ENCODE measurements around the gene VPS36.
"Not testable (repeated sequence)": the region's sequence is repeated elsewhere in the genome, so short reads cannot be mapped to it uniquely, and the experiment has no call there.

Gene VPS36, protein sequence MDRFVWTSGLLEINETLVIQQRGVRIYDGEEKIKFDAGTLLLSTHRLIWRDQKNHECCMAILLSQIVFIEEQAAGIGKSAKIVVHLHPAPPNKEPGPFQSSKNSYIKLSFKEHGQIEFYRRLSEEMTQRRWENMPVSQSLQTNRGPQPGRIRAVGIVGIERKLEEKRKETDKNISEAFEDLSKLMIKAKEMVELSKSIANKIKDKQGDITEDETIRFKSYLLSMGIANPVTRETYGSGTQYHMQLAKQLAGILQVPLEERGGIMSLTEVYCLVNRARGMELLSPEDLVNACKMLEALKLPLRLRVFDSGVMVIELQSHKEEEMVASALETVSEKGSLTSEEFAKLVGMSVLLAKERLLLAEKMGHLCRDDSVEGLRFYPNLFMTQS

DNA sequence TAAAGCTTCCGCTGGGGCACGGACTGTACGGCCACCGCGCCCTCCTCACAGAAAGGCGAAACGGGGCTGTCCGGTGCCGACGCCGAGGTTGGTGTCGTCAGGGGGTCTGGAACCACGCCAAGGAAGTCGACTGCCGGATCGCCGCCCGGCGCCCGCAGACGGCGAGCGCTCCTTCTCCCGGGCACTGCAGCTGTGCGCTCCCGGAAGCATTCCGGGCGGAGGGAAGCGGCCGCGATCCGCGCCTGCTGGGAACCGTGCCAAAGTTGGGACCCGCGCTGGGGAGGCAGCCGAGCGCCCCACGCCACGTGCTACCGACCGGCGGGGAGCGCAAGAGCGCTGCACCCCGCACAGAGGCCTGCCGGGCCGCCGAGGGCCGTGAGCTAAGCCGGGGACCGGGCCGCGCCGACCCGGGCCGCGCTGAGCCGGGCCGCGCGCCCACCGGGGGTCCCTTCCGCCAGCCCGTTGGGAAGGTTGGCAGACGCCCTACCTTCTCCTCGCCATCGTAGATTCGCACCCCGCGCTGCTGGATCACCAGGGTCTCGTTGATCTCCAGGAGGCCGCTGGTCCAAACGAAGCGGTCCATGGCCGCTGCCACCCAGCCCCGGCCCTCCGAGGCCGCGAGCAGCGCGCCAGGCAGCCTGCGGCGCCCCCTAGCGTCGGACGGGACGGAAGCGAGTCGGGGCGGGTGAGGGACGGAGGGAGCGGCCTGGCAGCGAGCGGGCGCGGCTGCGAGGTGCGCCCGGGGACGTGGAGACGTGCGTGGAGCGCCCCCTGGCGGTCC is at the start of gene VPS36:
VPS36 (minus strand) TSS at position 623 of the 781 bp plus-strand sequence; CDS start at position 583, 40 bp downstream.
- DNase-seq, result peak; percentile 95

DNA sequence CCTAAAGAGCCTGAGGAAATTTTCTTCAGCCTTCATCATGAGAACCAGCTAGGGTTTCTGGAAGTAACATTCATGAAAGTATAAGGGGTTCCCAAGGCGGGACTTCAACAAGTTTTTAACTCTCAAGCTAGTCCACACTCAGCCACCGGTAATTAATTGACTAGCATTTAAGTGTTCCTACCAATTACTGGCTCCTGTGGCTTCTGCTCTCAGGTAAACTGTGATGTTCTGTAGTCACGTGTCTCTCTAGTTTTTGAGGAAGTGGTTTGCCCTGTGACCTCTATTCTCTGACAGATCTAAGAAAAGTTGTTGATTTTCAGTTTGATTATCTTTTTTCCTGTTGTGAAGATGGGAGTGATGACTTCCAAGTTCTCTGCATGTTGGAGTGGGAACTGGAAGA is 47.5 kb upstream of the VPS36 start:
- DNase-seq, result not testable (repeated sequence)

DNA sequence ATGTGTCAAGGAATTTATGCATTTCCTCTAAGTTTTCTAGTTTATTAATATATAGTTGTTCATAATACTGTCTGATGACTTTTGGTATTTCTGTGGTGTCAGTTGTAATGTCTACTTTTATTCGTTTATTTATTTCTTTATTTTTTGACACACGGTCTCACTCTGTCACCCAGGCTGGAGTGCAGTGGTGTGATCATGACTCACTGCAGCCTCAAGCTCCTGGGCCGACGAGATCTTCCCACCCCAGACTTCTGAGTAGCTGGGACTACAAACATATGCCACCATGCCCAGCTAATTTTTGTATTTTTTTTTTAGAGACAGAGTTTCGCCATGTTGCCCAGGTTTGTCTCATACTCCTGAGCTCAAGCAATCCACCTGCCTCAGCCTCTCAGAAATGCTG is 43.8 kb upstream of the VPS36 start:
- not testable (repeated sequence) for DNase-seq

DNA sequence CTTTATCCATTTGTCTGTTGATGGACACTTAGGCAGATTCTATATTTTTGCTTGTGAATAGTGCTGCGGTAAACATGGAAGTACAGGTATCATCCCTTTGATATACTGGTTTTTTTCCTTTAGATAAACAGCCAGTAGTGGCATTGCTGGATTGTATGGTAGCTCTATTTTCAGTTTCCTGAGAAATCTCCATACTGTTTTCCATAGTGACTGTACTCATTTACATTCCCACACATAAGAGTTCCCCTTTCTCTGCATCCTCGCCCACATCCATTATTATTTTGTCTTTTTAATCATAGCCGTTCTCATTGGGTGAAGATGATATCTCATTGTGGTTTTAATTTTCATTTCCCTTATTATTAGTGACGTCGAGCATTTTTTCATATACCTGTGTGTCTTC is 40.6 kb upstream of the VPS36 start:
- DNase-seq, result not testable (repeated sequence)

DNA sequence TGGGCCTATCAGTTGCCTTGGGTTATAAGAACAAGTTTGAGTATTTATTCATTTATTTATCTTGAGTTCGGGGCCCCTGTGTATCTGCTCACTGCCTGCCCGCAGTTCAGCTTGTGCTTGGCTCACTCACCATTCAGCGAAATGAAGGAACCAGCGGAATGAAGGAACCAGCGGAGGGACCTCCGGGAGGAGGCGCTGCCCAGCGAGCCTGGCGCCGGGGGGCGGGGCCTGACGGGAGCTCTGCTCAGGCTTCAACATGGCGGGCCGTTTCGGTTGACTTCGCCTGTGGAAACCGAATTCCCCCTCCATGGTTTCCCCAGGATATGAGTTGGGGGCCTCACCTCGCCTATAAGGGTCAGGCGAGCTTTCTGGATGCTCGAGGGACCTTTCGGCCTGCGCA is 38.3 kb upstream of the VPS36 start:
- DNase-seq, result not testable (repeated sequence)

DNA sequence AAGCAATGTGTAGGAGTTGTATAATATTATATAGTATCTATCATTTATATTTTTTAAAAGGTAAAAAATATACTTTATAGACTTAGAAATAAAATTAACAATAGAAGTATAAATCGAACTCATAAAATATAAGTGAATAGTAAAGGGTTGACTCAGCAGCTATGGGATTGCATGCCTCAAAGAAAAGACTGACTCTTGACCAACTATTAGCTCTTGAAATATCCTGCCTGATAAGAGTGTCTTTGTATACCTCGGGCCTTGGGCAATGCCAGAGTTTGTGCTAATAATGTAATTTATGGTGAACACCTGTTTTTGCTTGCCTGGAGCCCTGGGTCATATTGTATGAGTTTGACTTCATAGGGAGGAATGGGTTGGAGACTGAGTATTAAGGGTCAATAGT is 36.6 kb upstream of the VPS36 start:
- not testable (repeated sequence) for DNase-seq

DNA sequence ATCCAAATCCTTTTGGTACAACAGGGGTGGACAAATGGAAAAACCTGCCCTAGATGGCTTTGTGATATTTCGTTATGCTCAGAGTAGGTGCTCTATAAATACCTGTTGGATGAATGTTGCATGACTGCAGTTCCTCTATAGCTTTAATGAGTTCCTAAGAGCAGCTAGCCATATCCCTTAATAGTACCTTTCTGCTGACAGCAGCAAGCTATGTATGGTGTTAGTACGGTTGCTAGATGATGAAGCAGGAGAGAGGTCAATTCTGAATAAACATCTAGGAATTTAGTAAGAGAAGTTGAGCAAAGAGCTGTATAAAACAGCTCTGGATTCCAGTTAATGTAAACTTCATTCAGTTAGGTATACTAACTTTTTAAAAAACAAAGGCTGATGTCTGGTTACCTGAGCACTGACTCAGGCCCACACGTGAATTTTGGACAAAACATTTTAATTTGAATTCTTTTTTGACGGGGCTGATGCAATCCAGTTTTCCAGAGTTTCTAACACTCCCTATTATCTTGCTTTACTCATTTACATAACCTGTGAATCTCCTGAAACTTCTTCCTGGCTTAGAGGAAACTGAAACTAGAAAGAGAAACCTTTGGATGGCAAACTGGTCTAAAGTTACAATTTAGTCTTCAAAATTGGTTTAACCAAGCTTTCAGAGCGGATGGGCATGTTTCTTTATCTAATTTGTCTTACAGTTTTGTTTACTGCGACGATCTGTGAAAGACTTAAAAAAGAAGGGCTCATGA is 30.4 kb upstream of the VPS36 start:
- not testable (repeated sequence) for DNase-seq

DNA sequence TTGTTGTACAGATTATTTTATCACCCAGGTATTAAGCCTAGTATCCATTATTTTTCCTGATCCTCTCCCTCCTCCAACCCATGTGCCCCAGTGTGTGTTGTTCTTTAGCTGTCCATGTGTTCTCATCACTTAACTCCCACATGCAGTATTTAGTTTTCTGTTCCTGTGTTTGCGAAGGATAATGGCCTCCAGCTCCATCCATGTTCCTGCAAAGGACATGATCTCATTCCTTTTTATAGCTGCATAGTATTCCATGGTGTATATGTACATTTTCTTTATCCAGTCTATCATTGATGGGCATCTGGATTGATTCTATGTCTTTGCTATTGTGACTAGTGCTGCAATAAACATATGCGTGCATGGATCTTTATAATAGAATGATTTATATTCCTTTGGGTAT is 18.1 kb upstream of the VPS36 start:
- DNase-seq, result not testable (repeated sequence)

DNA sequence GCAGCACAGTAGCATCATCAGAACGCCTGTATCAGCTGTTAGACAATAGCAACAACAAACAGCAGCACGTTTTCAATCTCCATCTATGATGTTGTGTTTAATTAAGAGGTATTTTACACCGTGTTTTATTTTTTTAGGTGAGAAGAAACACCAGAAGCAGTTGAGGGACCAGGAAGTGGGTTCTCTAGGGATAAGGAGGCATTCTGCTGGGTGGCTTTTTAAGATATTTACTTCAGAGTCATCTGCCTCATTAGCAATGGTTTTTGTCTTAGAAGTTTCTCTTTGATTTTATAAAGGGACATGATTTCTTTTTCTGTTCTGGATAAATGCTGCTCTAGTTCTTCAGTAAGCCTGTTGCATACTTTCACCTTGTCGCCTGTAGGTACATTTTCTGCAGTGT is 13.1 kb upstream of the VPS36 start:
- no peak for DNase-seq

DNA sequence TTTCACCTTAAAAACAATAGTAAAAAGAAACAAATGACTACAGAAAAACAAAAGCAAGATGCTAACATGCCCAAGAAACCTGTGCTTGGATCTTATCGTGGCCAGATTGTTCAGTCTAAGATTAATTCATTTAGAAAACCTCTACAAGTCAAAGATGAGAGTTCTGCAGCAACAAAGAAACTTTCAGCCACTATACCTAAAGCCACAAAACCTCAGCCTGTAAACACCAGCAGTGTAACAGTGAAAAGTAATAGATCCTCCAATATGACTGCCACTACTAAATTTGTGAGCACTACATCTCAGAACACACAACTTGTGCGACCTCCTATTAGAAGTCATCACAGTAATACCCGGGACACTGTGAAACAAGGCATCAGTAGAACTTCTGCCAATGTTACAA is 10.8 kb upstream of the VPS36 start:
- no peak for DNase-seq

DNA sequence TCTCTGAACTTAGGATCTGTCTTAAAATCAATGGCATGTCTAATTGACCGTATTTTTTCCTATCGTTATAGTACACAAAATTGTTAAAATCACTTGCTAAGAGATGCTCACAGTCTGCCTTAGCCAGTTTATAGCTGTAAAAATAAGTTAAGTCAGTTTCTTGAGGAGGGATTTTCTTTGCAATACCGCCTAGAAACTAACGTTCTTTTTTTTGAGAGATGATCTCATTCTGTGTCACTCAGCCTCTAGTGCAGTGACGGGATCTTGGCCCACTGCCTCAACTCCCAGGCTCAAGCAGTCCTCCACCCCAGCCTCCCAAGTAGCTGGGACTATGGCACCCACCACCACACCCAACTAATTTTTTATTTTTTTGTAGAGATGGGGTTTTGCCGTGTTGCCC is 9.2 kb upstream of the VPS36 start:
- DNase-seq, result no peak

DNA sequence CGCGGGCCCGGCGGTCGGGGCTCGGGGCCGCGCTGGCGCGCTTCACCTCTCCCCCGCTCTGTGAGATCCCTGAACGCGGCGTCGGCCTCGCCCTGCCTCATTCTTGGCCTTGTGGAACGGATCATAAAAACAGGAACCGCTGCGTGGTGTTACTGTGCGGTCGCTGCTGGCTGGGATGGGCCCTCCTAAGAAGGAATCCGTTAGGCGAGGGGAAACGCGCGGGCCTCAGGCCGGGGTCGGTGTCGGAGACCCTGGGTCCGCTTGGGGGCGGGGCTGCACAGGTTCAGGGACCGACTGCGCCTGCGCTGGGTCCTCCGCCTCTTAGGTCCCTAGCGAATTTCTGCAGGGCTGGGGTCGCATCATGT is 5.2 kb upstream of the VPS36 start:
- DNase-seq, result peak; percentile 83

DNA sequence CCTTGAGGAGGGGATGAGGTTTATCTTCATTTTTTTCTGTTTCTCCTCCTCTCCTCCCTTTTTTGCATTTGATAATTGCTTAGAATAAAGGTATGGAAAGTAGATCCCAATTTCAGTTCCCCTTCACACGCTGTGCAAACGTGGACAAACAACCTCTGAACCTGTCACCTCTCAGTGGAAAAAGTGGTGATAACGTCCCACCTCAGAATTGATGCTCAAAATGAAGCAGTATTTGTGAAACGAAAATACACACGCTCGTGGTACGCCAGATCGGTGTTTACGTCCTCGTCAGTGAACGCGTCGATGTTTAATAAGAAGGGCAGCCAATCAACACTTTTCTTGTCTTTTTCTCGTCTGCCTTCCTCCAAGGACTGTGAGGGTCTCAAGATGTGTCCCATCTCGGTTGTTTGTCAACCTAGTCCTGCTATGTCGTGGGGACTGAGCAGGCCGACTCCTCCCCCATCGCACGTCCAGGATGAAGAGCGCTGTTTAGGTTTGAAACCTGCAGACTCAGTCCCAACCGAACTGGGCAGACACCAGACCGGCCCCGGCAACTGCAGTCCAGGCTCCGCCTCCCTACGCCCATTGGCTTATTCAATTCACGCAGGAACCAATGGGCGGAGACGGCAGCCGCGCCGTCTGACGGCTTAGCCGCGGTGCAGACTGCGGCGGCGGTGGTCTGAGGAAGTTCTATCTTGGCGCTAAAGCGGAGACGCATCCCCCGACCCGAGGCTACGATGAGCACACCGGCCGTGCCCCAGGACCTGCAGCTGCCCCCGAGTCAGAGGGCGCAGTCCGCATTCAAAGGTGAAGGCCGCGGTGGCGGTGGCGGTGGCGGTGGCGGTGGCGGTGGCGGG is 4.6 kb upstream of the VPS36 start, which contains the start of gene CKAP2:
CKAP2 (plus strand) TSS at position 659 of the 857 bp plus-strand sequence; CDS start at position 738, 79 bp downstream.
- peak; percentile 94 for DNase-seq

DNA sequence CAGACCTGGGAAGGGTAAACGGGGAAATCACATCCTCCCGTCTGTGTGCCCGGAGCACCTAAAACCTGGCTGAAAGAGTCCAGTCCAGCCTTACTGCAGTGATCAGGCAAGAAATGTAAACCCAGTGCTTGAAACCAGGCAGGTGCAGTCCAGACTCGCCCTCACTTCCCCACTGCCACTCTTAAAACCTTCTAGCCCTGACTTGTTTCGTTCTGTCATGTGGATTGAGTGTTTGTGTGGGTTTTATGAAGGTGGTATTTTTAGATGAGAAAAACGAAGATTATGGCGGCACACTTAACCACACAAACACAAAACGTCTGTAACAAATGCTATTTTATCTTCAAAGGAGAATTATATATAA is 4.0 kb upstream of the VPS36 start:
- DNase-seq, result no peak

DNA sequence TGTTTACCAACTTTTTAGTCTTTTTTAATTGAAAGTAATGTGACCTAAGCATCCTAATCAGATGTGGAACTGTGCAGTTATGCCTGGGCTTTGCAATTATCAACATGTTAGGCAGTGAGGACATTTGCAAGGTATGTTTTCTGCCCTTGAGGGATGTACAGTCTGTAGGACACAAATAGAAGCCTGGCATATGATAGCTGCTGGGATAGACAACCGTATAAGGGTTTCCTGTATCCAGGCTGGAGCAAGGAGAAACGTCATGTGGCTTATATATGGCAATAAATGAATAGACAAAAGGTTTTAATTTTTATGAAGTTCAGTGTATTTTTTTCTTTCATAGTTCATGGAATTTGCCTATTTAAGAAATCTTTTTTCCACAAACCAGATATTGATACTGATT is 2.0 kb upstream of the VPS36 start:
- DNase-seq, result no peak

DNA sequence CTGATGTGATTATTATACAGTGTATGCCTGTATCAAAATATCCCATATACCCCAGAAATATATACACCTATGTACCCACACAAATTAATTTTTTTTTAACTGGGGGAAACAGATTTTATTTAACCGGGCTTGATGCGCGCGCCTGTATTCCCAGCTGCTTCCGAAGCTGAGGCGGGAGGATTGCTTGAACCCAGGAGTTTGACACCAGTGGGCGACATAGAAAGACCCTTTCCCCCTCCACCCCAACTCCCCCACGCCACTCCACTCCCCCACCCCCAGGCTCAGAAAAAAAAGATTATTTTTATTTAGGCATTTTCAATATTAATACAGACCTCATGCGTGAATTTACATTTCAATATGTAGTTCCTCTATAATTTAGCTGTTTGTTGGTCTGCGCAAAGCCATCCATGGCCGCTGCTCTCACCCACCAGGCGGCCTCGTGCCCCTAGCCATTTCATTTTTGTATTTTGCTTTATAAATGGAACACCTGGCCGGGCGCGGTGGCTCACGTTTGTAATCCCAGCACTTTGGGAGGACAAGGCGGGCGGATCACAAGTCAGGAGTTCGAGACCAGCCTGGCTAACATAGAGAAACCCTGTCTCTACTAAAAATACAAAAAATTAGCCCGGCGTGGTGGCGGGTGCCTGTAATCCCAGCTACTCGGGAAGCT is 836 bp upstream of the VPS36 start:
- DNase-seq, result no peak

DNA sequence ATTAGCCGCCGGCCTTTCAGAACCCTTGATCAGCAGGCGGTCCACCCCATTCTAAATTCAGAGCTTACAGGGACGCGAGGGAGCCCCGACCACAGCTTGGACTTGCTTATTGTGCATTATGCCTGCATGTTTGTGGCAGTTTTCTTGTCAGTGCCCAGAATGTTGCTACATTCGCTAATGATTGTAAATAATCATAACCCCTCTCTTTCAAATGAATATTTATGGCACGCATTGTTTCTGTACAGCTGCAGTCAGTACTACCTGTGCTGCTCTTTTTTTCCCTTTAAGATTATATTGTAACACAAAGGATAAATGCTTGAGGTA is 321 bp upstream of the VPS36 start:
- no peak for DNase-seq

DNA sequence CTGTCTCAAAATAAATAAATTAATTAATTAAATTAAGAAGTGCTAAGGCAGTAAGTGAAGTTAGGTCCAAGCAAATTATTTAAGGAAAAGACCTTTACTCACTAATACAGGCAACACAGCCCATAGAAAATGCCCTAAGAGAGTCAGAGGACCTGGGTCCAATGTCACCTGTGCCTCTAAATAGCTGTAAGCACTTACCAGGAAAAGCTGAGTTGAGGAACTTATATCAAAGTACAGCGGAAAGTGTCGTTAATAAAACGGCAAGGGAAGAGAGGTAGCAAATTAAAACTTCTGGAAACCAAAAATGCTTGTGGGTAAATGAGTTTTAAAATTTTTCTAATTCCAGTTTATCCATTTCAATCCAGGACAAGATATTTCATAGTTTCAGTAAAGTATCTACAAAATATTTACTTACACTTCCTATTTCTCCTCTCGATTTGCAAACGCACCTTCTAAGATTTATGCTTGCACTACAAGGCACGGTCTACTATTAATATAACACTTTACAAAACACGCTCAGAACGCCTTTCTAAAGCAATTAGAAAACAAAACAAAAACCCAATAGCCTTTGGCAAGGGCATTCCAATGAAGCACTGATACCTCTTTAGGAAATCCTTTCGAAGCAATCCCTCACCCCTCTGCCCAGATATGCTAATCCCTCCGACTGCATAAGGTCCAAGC is 963 bp downstream of the VPS36 start:
- DNase-seq, result no peak

DNA sequence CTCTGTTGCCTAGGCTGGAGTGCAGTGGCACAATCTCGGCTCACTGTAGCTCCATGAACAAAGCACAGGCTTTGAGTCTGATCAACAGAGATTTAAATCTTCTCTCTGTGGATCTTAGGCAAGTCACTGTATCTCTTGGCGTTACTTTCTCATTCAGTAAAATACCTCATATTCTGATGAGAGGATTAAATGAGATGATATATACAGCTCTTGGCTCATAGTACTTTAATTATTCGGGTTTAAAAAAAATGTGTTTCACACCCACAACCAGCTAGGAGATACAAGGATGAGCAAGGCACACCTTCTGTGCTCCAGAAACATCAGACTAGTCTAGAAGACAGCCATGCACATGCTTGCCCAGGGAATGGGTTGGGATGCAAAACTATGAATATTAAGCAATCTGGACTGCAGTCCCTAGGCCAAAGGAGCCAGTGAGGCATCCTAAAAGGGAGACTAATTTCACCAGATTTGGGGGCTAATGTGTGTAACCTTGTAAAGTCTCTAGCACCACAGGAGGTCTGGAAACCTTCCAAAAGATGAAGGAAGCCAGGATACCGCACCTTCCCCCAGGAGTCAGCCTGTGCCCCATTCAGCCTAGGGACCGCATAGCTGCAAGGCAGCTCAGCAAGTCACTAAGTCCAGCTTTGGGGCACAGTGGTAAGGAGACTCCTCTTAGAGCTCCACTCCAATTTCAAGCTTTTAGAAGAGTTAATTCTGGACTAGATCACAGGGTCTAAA is 2.5 kb downstream of the VPS36 start:
- no peak for DNase-seq

DNA sequence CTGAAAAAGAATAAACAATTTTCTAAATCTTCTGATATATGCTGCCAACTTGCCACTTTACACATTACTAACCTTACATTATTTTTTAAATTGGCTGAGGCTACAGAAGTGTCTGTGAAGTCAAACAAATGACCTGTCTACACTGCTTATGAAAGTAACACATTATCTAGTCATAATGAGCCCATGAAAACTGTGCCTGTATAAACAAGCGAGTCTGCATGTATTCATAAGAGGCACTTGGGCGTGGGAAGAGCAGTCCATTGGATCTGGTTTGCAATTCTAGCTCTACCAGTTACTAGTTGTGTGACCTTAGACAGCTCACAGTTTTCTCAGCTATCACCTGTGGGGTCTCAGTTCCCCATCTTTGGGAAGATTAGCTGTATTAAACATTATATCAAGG is 3.1 kb downstream of the VPS36 start:
- DNase-seq, result no peak

DNA sequence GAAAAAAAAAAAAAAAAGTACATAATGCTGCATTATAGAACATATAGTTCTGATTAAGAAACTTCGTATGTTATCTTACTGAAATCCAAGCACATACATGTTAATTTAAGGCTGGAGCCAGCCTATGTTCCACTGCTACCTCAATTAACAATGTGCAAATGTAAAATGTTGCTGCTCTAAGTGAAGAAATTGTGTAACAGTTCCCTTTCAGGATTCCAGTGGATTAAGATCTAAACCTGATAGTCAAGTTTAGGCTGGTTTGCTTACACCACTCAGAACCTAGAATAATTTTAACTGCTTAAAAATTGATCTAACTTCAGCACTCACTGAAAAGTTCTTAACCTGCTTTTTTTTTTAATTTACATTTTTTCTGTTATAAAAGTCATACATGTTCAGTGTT is 4.2 kb downstream of the VPS36 start:
- DNase-seq, result no peak
